HepG2 (cell line): ENCODE results near the gene FGA. TPM values are rescaled to one million over a fixed set of nuclear protein-coding genes. Genes with fewer than 3 reads are reported as not detected.

Experiments used
- ATAC-seq: fragments of 200-7000 bp; cut with Tn5 transposase; 3 replicates; pipeline ENCODE4 v1.9.1; 2020; ENCODE audit warnings: mild to moderate bottlenecking, moderate library complexity
- BruUV-seq: library from RNA; stranded (reverse); fragments of 400-500 nt; replicated peaks from 2 replicates; lab custom pipeline; 2021; lab: Mats Ljungman, UMichigan
- CTCF ChIA-PET: fragments of 300-600 bp; formaldehyde crosslinking; extraction: SDS; loops from one replicate; lab custom pipeline; 2021; ENCODE audit warnings: low total read pairs, inconsistent platforms, low intra/inter-chr PET ratio; lab: Yijun Ruan, JAX
- POLR2A ChIA-PET: fragments of 350-600 bp; sonication (Branson Sonifier 250); formaldehyde crosslinking; loops from one replicate; lab custom pipeline; 2020; ENCODE audit warnings: antibody characterized with exemption, inconsistent platforms; lab: Yijun Ruan, JAX
- DNase-seq: peaks from one replicate; pipeline ENCODE4 v3.0.0-alpha.2; 2015; ENCODE audit warnings: low spot score
- FAIRE-seq: peaks from 3 replicates; lab custom pipeline; 2011; peaks lifted over from hg19 to GRCh38; lab: Jason Lieb, UNC
- H2AFZ ChIP-seq: one replicate; pipeline ENCODE4 v1.6.1; 2011; ENCODE audit warnings: low read length, inconsistent platforms
- H3K27ac ChIP-seq: fragments of 300-600 bp; 3 replicates; pipeline ENCODE4 v1.8.0; 2011; ENCODE audit warnings: mixed run types, mild to moderate bottlenecking, mixed read lengths, low read length, inconsistent platforms; ENCODE audit not compliant: insufficient read depth; ENCODE audit errors: extremely low read length
- H3K27me3 ChIP-seq, 2 experiments: fragments of 200-600 bp in 1 of 2; 2 replicates in 1 of 2; 3 replicates in 1 of 2; pipeline versions ENCODE4 v1.6.0 to v1.8.0; 2011; ENCODE audit warnings: low read length in 2 of 2, mild to moderate bottlenecking in 2 of 2, moderate library complexity in 2 of 2, inconsistent platforms in 1 of 2; ENCODE audit not compliant: insufficient read depth in 2 of 2, control insufficient read depth in 1 of 2
- H3K36me3 ChIP-seq, 2 experiments: fragments of 200-600 bp in 1 of 2; replicated peaks in 1 of 2; 2 replicates in 1 of 2; 3 replicates in 1 of 2; pipeline versions ENCODE4 v1.5.1 to v1.8.0; 2011; ENCODE audit warnings: low read length in 2 of 2, inconsistent platforms in 1 of 2; ENCODE audit not compliant: insufficient read depth in 2 of 2, control insufficient read depth in 1 of 2
- H3K4me1 ChIP-seq: 2 replicates; pipeline ENCODE4 v1.5.1; 2012; ENCODE audit warnings: low read length, inconsistent platforms; ENCODE audit not compliant: insufficient read depth
- H3K4me2 ChIP-seq: 2 replicates; pipeline ENCODE4 v1.6.0; 2011; ENCODE audit warnings: low read depth, low read length, inconsistent platforms
- H3K4me3 ChIP-seq, 3 experiments: fragments of 200-600 bp in 1 of 3; sonication (generic), shearing (Covaris generic) in 1 of 3; replicated peaks in 1 of 3; 2 replicates each; pipeline ENCODE4 v1.5.1; 2011 to 2016; ENCODE audit warnings: low read length in 3 of 3, inconsistent platforms in 2 of 3, low read depth in 2 of 3, mild to moderate bottlenecking in 2 of 3, control low read depth in 1 of 3, mixed read lengths in 1 of 3; ENCODE audit not compliant: insufficient read depth in 1 of 3
- H3K79me2 ChIP-seq: one replicate; pipeline ENCODE4 v1.6.1; 2011; ENCODE audit warnings: low read length, inconsistent platforms; ENCODE audit not compliant: insufficient read depth
- H3K9ac ChIP-seq: 2 replicates; pipeline ENCODE4 v1.6.0; 2011; ENCODE audit warnings: mild to moderate bottlenecking, low read depth, low read length, inconsistent platforms; ENCODE audit not compliant: insufficient read depth
- H3K9me3 ChIP-seq: 2 replicates; pipeline ENCODE4 v1.5.1; 2012; ENCODE audit warnings: mild to moderate bottlenecking, low read length
- H4K20me1 ChIP-seq: 2 replicates; pipeline ENCODE4 v1.6.0; 2011; ENCODE audit warnings: inconsistent platforms, mild to moderate bottlenecking, low read length, moderate library complexity; ENCODE audit not compliant: insufficient read depth
- ATM ChIP-seq: fragments of 450-650 bp; IDR thresholded peaks from 2 replicates; pipeline ENCODE4 v1.7.1; 2017; ENCODE audit warnings: mild to moderate bottlenecking, borderline replicate concordance
- BCL3 ChIP-seq: sonication (generic); formaldehyde crosslinking; IDR thresholded peaks from 2 replicates; pipeline ENCODE4 v1.5.1; 2020; ENCODE audit warnings: mild to moderate bottlenecking, missing genetic modification reagents, moderate library complexity
- BCL6 ChIP-seq: IDR thresholded peaks from 2 replicates; pipeline ENCODE4 v1.6.1; 2016; ENCODE audit warnings: missing genetic modification reagents, missing compliant biosample characterization
- BHLHE40 ChIP-seq: IDR thresholded peaks from 2 replicates; pipeline ENCODE4 v1.6.1; 2011; ENCODE audit warnings: low read length, improper control_type of control experiment
- PAXIP1 ChIP-seq: sonication (generic); formaldehyde crosslinking; conservative IDR thresholded peaks from 2 replicates; pipeline ENCODE4 v1.4.0; 2020; ENCODE audit warnings: mild to moderate bottlenecking, missing genetic modification reagents, moderate library complexity
- RNF2 ChIP-seq: fragments of 450-650 bp; conservative IDR thresholded peaks from 2 replicates; pipeline ENCODE4 v1.6.1; 2016; ENCODE audit warnings: low read depth
- SP5 ChIP-seq: IDR thresholded peaks from 2 replicates; pipeline ENCODE4 v1.6.1; 2016; ENCODE audit warnings: low read depth, borderline replicate concordance
- STAT6 ChIP-seq: sonication (generic); formaldehyde crosslinking; IDR thresholded peaks from 2 replicates; pipeline ENCODE4 v1.4.0; 2020; ENCODE audit warnings: missing genetic modification reagents, mild to moderate bottlenecking, borderline replicate concordance
- TFAP4 ChIP-seq: sonication (generic); IDR thresholded peaks from 2 replicates; pipeline ENCODE4 v1.6.1; 2016; ENCODE audit warnings: low read depth, borderline replicate concordance
- TOE1 ChIP-seq: sonication (generic); formaldehyde crosslinking; IDR thresholded peaks from 2 replicates; pipeline ENCODE4 v1.4.0; 2020; ENCODE audit warnings: mild to moderate bottlenecking, missing genetic modification reagents
- ZBTB20 ChIP-seq: sonication (generic); formaldehyde crosslinking; IDR thresholded peaks from 2 replicates; pipeline ENCODE4 v1.8.1; 2023; ENCODE audit warnings: missing genetic modification reagents, low read depth, mild to moderate bottlenecking, borderline replicate concordance
- ZNF121 ChIP-seq: sonication (generic); formaldehyde crosslinking; IDR thresholded peaks from 2 replicates; pipeline ENCODE4 v1.5.0; 2020; ENCODE audit warnings: mild to moderate bottlenecking, missing genetic modification reagents
- ZSCAN29 ChIP-seq: sonication (generic); formaldehyde crosslinking; conservative IDR thresholded peaks from 2 replicates; pipeline ENCODE4 v1.4.0; 2020; ENCODE audit warnings: mild to moderate bottlenecking, missing genetic modification reagents
- WGBS: methylation state at CpG from one replicate; pipeline ENCODE4 v1.1.6; 2017; ENCODE audit warnings: low lambda C conversion rate; 5-methylcytosine and 5-hydroxymethylcytosine counted together
- in situ Hi-C: cut with HindIII; loops from 2 replicates; pipeline ENCODE4 v1.10.0; 2017; ENCODE audit warnings: low pct_unique_long_range_greater_than_20kb; ENCODE audit not compliant: extremely low pct_ligation_motif_present
- intact Hi-C: fragments of 100-400 bp; cut with micrococcal nuclease; formaldehyde crosslinking; loops from one replicate; pipeline ENCODE4 v1.10.0; 2022; ENCODE audit not compliant: unreplicated experiment
- polyA plus RNA-seq, 8 experiments: library from polyadenylated mRNA; depleted of rRNA in 3 of 8; stranded (reverse) in 7 of 8; unstranded in 1 of 8; fragments of >200 nt; fragmentation: Illumina TruSeq in 4 of 8; extraction: Trizol in 4 of 8; gene quantifications; 2 replicates each; pipeline versions ENCODE4 v1.2.1 to v1.2.3, GENCODE V29; 2011 to 2016; ENCODE audit warnings: low read depth in 4 of 8, missing spikeins in 1 of 8, mixed read lengths in 1 of 8; ENCODE audit not compliant: insufficient read depth in 1 of 8
- total RNA-seq, 5 experiments: library from RNA; depleted of rRNA; stranded (reverse); fragments of >200 nt; fragmentation: Illumina TruSeq; extraction: Trizol; gene quantifications; 2 replicates each; pipeline ENCODE4 v1.2.3, GENCODE V29; 2016; ENCODE audit warnings: low read depth in 1 of 5

FGA gene
- total and polyA plus RNA-seq, 2 of the 13 experiments (the other 11 are each of a cell fraction or from before 2014, with no cell fraction given): 640 to 1,523 TPM

- 3% methylated on average over 7 of the region's 7 CpGs for WGBS
- Histone ChIP-seq H3K36me3 (no peaks in the 10 kb centered on the region), H3K4me1 (peaks cover 93% of the 10 kb centered on the region), H2AFZ (no peak overlapping the region), H3K27me3 (no peaks in the 10 kb centered on the region), H3K27ac (peak overlapping the region; percentile 91), H3K79me2 (no peaks in the 10 kb centered on the region), H3K4me3 (peak overlapping the region; percentile 16 to 44 (median 27); a peak in 3 of 6 replicates), H3K9me3 (no peaks in the 10 kb centered on the region), H3K4me2 (peak overlapping the region; percentile 74), H3K9ac (peak overlapping the region; percentile 66), H4K20me1 (no peaks in the 10 kb centered on the region)
- POLR2A ChIA-PET: interaction anchor here (0.7 to 2.7 kb wide), 13 partner anchors 9 to 48 kb away, joined by 3 to 127 read pairs (median 16); partner anchors contain the start of genes FGA, FGB, FGG and PLRG1
- TSS peak; percentile 97 for BruUV-seq
- DNase-seq (peak; percentile 95), ATAC-seq (peak; percentile 78), FAIRE-seq (peak; percentile 85)
- in situ Hi-C loops: no loop called here
- CTCF ChIA-PET: interaction anchor here (0.7 to 1.3 kb wide), 2 partner anchors 19 to 38 kb away, joined by 3 to 4 read pairs; no protein-coding TSS in a partner anchor
- intact Hi-C loops: loop anchor here (1.0 to 2.0 kb wide), 4 partner anchors 8 to 38 kb away; partner anchors contain the start of genes FGA and FGG
- TF ChIP-seq BHLHE40: 0 out of 2 replicates have a peak, but pooled peaks have one; percentile 23
- peak; percentile 88 for TF ChIP-seq ZSCAN29 (CRISPR knock-in tag)
- TF ChIP-seq RNF2: no peak
- TF ChIP-seq SP5 (CRISPR knock-in tag): 0 out of 2 replicates have a peak, but pooled peaks have one; percentile 25
- TF ChIP-seq ZBTB20 (CRISPR knock-in tag): peak; percentile 95; the same call in 1 of the 2 replicates
- TF ChIP-seq ZNF121 (CRISPR knock-in tag): peak; percentile 56; the same call in 1 of the 2 replicates
- peak; percentile 92; the same call in 1 of the 2 replicates for TF ChIP-seq STAT6
- TF ChIP-seq ATM: no peak; the same call in 1 of the 2 replicates
- no peak for TF ChIP-seq BCL3 (CRISPR knock-in tag)
- TF ChIP-seq BCL6: peak; percentile 98
- peak; percentile 25; the same call in 1 of the 2 replicates for TF ChIP-seq TFAP4
- TF ChIP-seq TOE1 (CRISPR knock-in tag): no peak
- TF ChIP-seq PAXIP1 (CRISPR knock-in tag): peak; percentile 97
Measured at GRCh38 chr4:154597798-154598774, 7.5 kb upstream of the FGA start.
